Activated CD8-positive, alpha-beta T cell treated with anti-CD3 and anti-CD28 coated beads for 36 hours (primary cell): ENCODE data around the gene NEK2. TPM values are rescaled to one million over a fixed set of nuclear protein-coding genes. Genes with fewer than 3 reads are reported as not detected.
"Not testable (repeated sequence)": the region's sequence is repeated elsewhere in the genome, so short reads cannot be mapped to it uniquely, and the experiment has no call there.

Experiments
- ATAC-seq: fragments of 200-7000 bp; cut with Tn5 transposase; one replicate; pipeline ENCODE4 v1.10.0; 2021; ENCODE audit warnings: mild to moderate bottlenecking, moderate library complexity
- CTCF ChIA-PET: fragments of 350-600 bp; sonication (Branson Sonifier 250); formaldehyde crosslinking; loops from one replicate; lab custom pipeline; 2021; ENCODE audit warnings: antibody characterized with exemption; lab: Charles Lee
- POLR2A ChIA-PET: fragments of 350-600 bp; sonication (Branson Sonifier 250); formaldehyde crosslinking; loops from one replicate; lab custom pipeline; 2021; ENCODE audit warnings: antibody characterized with exemption; lab: Charles Lee
- DNase-seq: peaks from one replicate; pipeline ENCODE4 v3.0.0-alpha.2; 2020
- H3K27ac Mint-ChIP-seq: one replicate; pipeline ENCODE4 v1.8.0; 2021; ENCODE audit warnings: mild to moderate bottlenecking, mixed read lengths
- H3K27me3 Mint-ChIP-seq: one replicate; pipeline ENCODE4 v1.8.0; 2021; ENCODE audit warnings: mixed read lengths
- H3K36me3 Mint-ChIP-seq: one replicate; pipeline ENCODE4 v1.8.0; 2021; ENCODE audit warnings: low read depth, mixed read lengths
- H3K4me1 Mint-ChIP-seq: one replicate; pipeline ENCODE4 v1.8.0; 2021; ENCODE audit warnings: low read depth, mixed read lengths
- H3K4me3 Mint-ChIP-seq: one replicate; pipeline ENCODE4 v1.8.0; 2021; ENCODE audit warnings: mild to moderate bottlenecking, moderate library complexity, mixed read lengths
- H3K9me3 Mint-ChIP-seq: one replicate; pipeline ENCODE4 v1.8.0; 2021; ENCODE audit warnings: mixed read lengths
- intact Hi-C: fragments of 100-400 bp; cut with micrococcal nuclease; formaldehyde crosslinking; loops from one replicate; pipeline ENCODE4 v1.10.0; 2022
- total RNA-seq, 2 experiments: library from RNA; stranded (reverse); gene quantifications; one replicate each; pipeline ENCODE4 v1.2.3, GENCODE V29; 2021
- TF ChIP-seq, protein P1 (sequence below): fragments of 200-600 bp; IDR thresholded peaks from one replicate; pipeline ENCODE4 v1.8.0; 2022; ENCODE audit warnings: antibody characterized with exemption, mild to moderate bottlenecking

Gene NEK2
- total RNA-seq, 2 experiments from 2014 or later, result 29.9 to 30.0 TPM

DNA sequence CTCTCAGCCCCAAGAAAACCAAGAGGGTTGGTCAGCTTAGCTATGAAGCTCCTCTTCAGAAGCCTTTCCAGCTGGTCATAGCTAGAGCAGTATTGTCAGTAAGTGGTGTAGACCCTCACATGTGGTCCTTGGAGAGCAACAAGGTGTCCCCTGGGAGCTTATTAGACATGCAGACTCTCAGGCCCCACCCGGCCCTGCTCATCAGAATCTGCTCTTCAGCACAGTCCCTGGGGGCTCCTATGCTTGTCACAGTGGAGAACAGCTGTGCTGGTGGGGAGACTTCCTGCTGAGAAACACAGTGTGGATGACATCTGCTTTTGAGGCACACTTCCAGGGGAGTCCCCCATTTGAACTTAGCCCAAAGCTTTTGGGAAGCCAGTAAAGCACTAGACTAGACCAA lies 21.9 kb upstream of the NEK2 start:
- Mint-ChIP-seq H3K9me3 (no peaks in the 10 kb centered on the region), H3K36me3 (no peaks in the 10 kb centered on the region), H3K4me3 (no peak overlapping the region), H3K27ac (no peak overlapping the region), H3K27me3 (peaks cover 1% of the 10 kb centered on the region), H3K4me1 (peaks cover 24% of the 10 kb centered on the region)
- DNase-seq, result peak; percentile 22
- ATAC-seq, result no peak
- CTCF ChIA-PET, result interaction anchor here (1.0 to 13.1 kb wide), 19 partner anchors 16 to 759 kb away, joined by 3 to 185 read pairs (median 9); partner anchors contain the start of genes DTL, INTS7 and NEK2
- POLR2A ChIA-PET, result no interaction called here
- intact Hi-C loops, result loop anchor here (5.0 to 10.0 kb wide), 3 partner anchors 135 to 335 kb away; partner anchors contain the start of gene LPGAT1
- TF ChIP-seq, protein P1, sequence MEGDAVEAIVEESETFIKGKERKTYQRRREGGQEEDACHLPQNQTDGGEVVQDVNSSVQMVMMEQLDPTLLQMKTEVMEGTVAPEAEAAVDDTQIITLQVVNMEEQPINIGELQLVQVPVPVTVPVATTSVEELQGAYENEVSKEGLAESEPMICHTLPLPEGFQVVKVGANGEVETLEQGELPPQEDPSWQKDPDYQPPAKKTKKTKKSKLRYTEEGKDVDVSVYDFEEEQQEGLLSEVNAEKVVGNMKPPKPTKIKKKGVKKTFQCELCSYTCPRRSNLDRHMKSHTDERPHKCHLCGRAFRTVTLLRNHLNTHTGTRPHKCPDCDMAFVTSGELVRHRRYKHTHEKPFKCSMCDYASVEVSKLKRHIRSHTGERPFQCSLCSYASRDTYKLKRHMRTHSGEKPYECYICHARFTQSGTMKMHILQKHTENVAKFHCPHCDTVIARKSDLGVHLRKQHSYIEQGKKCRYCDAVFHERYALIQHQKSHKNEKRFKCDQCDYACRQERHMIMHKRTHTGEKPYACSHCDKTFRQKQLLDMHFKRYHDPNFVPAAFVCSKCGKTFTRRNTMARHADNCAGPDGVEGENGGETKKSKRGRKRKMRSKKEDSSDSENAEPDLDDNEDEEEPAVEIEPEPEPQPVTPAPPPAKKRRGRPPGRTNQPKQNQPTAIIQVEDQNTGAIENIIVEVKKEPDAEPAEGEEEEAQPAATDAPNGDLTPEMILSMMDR, result no peak

DNA sequence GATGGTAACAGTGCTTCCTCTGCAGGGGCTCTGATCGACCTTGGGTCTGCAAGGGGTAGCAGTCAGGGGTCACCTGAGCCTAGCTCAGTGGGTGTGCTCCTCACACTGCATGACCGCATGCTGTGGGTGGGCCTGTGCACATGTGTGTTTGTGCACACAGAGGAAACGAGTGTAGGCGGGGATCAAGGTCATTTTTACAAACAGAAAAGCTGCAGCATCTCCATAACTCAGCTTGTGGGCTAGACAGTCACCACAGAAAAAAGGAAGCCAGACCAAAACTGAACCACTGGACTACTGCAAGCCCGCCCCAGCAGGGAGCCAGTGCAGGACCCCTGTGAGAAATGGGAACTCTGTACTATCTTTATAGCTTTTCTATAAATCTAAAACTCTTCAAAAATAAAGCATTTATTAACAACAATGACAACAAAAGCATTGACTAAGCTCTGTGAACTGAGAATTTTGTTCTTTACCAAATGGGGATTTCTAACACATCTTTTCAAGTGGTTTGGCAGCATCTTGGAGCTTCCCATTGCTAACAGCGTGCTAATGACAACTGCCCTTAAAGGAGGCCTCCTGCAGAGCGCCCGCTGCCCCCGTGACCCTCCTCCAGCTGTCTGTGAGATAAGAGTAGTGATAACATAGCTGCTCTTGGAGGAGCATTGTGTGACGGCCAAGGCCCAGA lies 19.9 kb upstream of the NEK2 start:
- Mint-ChIP-seq H3K4me3 (no peak overlapping the region), H3K27me3 (no peaks in the 10 kb centered on the region), H3K9me3 (no peaks in the 10 kb centered on the region), H3K4me1 (peaks cover 24% of the 10 kb centered on the region), H3K27ac (no peak overlapping the region), H3K36me3 (no peaks in the 10 kb centered on the region)
- TF ChIP-seq, protein P1, result no peak
- CTCF ChIA-PET, result interaction anchor here (2.2 to 13.1 kb wide), 3 partner anchors 14 to 761 kb away, joined by 7 to 185 read pairs (median 30); no protein-coding TSS in a partner anchor
- peak; percentile 64 for DNase-seq
- POLR2A ChIA-PET, result interaction anchor here (0.6 to 1.0 kb wide), 2 partner anchors 21 to 667 kb away, joined by 3 read pairs; no protein-coding TSS in a partner anchor
- intact Hi-C loops, result loop anchor here (5.0 to 10.0 kb wide), 3 partner anchors 137 to 337 kb away; partner anchors contain the start of gene LPGAT1
- peak; percentile 20 for ATAC-seq

DNA sequence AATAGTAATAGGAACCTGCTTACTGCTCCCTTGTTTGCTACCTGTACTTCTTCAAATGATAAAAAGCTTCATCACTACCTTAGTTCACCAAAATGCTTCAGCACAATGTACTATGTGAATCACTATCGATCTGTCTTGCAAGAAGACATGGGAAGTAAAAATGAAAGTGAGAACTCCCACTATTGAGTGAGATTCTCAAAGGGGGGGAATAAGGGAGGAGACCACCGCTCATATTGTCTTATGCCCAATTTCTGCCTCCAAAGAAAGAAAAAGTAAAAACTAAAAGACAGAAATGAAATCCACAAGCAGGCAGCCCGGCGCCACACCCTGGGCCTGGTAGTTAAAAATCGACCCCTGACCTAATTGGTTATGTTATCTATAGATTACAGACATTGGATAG lies 18.5 kb upstream of the NEK2 start:
- DNase-seq, POLR2A ChIA-PET: not testable (repeated sequence)

GRCh38 chr1:211688421-211688820 lies 13.0 kb upstream of the NEK2 start:
- CTCF ChIA-PET, result no interaction called here

More for the DNA sequence above, 18.5 kb upstream of the NEK2 start:
- not testable (repeated sequence) for H3K4me3 Mint-ChIP-seq, H3K36me3 Mint-ChIP-seq, ATAC-seq, H3K27ac Mint-ChIP-seq, H3K9me3 Mint-ChIP-seq, H3K27me3 Mint-ChIP-seq
- peaks cover 25% of the 10 kb centered on the region for H3K4me1 Mint-ChIP-seq
- intact Hi-C loops, result loop anchor here (10.0 kb wide), 1 partner anchor 241 kb away; no protein-coding TSS in a partner anchor
- CTCF ChIA-PET, result interaction anchor here (13.1 kb wide), 1 partner anchor 12 kb away, joined by 185 read pairs; no protein-coding TSS in a partner anchor

DNA sequence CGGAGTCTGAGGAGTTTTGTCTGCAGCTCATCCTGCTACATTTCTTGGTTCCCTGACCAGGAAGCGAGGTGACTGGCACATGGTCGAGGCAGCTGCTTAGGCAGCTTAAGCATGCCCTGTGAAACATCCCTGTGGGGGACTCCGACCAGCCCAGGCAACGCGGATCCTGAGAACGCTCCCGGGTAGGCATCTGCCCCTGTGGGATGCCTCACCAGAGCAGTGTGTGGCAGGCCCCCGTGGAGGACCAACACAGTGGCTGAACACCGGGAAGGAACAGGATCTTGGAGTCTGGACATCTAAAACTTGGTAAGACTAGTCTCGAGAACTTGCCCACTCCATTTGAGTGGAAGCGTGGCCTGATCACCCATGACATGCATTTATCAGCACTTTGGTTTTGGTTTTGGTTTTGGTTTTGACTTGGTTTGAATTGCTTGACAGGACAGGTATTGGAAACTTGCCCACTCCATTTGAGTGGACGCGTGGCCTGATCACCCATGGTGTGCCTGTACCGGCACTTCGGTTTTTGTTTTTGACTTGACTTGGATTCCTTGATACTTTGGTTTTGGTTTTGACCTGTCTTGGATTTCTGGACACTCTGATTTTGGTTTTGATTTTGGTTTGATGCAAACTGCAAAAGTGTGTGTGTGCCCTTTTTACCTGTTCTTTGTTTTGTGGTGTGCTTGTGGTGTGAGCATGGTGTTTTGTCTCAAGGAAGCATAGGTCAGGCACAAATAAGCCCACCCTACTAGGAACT lies 12.2 kb upstream of the NEK2 start:
- no peaks in the 10 kb centered on the region for H3K36me3 Mint-ChIP-seq
- intact Hi-C loops, result no loop called here
- H3K27ac Mint-ChIP-seq, result peak overlapping the region; percentile 36
- TF ChIP-seq, protein P1, result no peak
- no peak overlapping the region for H3K4me3 Mint-ChIP-seq
- H3K4me1 Mint-ChIP-seq, result peaks cover 15% of the 10 kb centered on the region
- H3K27me3 Mint-ChIP-seq, result no peaks in the 10 kb centered on the region
- ATAC-seq (no peak), DNase-seq (no peak)
- ChIA-PET CTCF (no interaction called here), POLR2A (no interaction called here)
- no peaks in the 10 kb centered on the region for H3K9me3 Mint-ChIP-seq

More at GRCh38 chr1:211688421-211688820, 13.0 kb upstream of the NEK2 start:
- no peaks in the 10 kb centered on the region for H3K36me3 Mint-ChIP-seq
- no peaks in the 10 kb centered on the region for H3K27me3 Mint-ChIP-seq
- TF ChIP-seq, protein P1, result no peak
- H3K4me3 Mint-ChIP-seq, result no peak overlapping the region
- H3K27ac Mint-ChIP-seq, result peak overlapping the region; percentile 14
- DNase-seq (no peak), ATAC-seq (no peak)
- POLR2A ChIA-PET, result no interaction called here
- H3K9me3 Mint-ChIP-seq, result no peaks in the 10 kb centered on the region
- intact Hi-C loops, result no loop called here
- peaks cover 15% of the 10 kb centered on the region for H3K4me1 Mint-ChIP-seq
